Hepatocyte (in vitro differentiated cells): ENCODE results near the gene JAKMIP3. TPM values are rescaled to one million over a fixed set of nuclear protein-coding genes. Genes with fewer than 3 reads are reported as not detected.

Source experiments
- DNase-seq: peaks from one replicate; pipeline ENCODE4 v3.0.0-alpha.2; 2016; ENCODE audit warnings: low spot score
- H2AFZ ChIP-seq: fragments of 200-600 bp; sonication (generic); 2 replicates; pipeline ENCODE4 v1.6.0; 2016; ENCODE audit warnings: antibody characterized with exemption, mild to moderate bottlenecking
- H3K27ac ChIP-seq: fragments of 200-600 bp; sonication (generic); 2 replicates; pipeline ENCODE4 v1.5.1; 2016; ENCODE audit warnings: mild to moderate bottlenecking
- H3K27me3 ChIP-seq: fragments of 200-600 bp; sonication (generic); 2 replicates; pipeline ENCODE4 v1.6.1; 2016
- H3K36me3 ChIP-seq: fragments of 200-600 bp; sonication (generic); replicated peaks from 2 replicates; pipeline ENCODE4 v1.5.1; 2016; ENCODE audit warnings: low read depth; ENCODE audit not compliant: insufficient read depth
- H3K4me1 ChIP-seq: fragments of 200-600 bp; sonication (generic); 2 replicates; pipeline ENCODE4 v1.5.1; 2016; ENCODE audit warnings: mild to moderate bottlenecking, moderate library complexity; ENCODE audit not compliant: insufficient read depth
- H3K4me2 ChIP-seq: fragments of 200-600 bp; sonication (generic); 2 replicates; pipeline ENCODE4 v1.6.0; 2016
- H3K4me3 ChIP-seq: fragments of 200-600 bp; sonication (generic); 2 replicates; pipeline ENCODE4 v1.5.1; 2016; ENCODE audit warnings: mild to moderate bottlenecking
- H3K79me2 ChIP-seq: fragments of 200-600 bp; sonication (generic); 2 replicates; pipeline ENCODE4 v1.6.0; 2017; ENCODE audit warnings: mild to moderate bottlenecking
- H3K9me2 ChIP-seq: fragments of 200-600 bp; sonication (generic); replicated peaks from 2 replicates; pipeline ENCODE4 v1.6.0; 2017; ENCODE audit warnings: mild to moderate bottlenecking; ENCODE audit not compliant: insufficient read depth
- H3K9me3 ChIP-seq: fragments of 200-600 bp; sonication (generic); 2 replicates; pipeline ENCODE4 v1.5.1; 2016; ENCODE audit warnings: low read depth, mild to moderate bottlenecking
- H4K20me1 ChIP-seq: fragments of 200-600 bp; sonication (generic); 2 replicates; pipeline ENCODE4 v1.6.0; 2016; ENCODE audit warnings: mild to moderate bottlenecking; ENCODE audit not compliant: insufficient read depth, poor library complexity, severe bottlenecking
- EZH2 ChIP-seq: fragments of 200-600 bp; sonication (generic); IDR thresholded peaks from 2 replicates; pipeline ENCODE4 v1.6.1; 2016; ENCODE audit warnings: antibody characterized with exemption, mild to moderate bottlenecking, borderline replicate concordance
- EZH2phosphoT487 ChIP-seq: fragments of 200-600 bp; sonication (generic); IDR thresholded peaks from one replicate; pipeline ENCODE4 v1.6.1; 2018; ENCODE audit warnings: antibody characterized with exemption, mild to moderate bottlenecking, low read depth, moderate library complexity; ENCODE audit not compliant: unreplicated experiment, severe bottlenecking
- WGBS: methylation state at CpG from one replicate; pipeline ENCODE4 v1.1.6; 2016; ENCODE audit warnings: low lambda C conversion rate; ENCODE audit errors: missing lambda C conversion rate; 5-methylcytosine and 5-hydroxymethylcytosine counted together
- polyA plus RNA-seq: library from polyadenylated mRNA; unstranded; fragments of >200 nt; fragmentation: Nextera tagmentation; extraction: Ambion mirVana; gene quantifications from 2 replicates; pipeline ENCODE4 v1.2.1, GENCODE V29; 2016
- total RNA-seq: library from RNA; depleted of rRNA; stranded (reverse); fragments of >200 nt; gene quantifications from 2 replicates; pipeline ENCODE4 v1.2.3, GENCODE V29; 2014
- TF ChIP-seq, protein P1 (sequence below): fragments of 200-600 bp; sonication (generic); IDR thresholded peaks from 2 replicates; pipeline ENCODE4 v1.5.1; 2016; ENCODE audit warnings: antibody characterized with exemption, mild to moderate bottlenecking; ENCODE audit not compliant: poor library complexity

Gene JAKMIP3
- total and polyA plus RNA-seq, 2 experiments from 2014 or later, result 0.02 to 0.10 TPM

DNA sequence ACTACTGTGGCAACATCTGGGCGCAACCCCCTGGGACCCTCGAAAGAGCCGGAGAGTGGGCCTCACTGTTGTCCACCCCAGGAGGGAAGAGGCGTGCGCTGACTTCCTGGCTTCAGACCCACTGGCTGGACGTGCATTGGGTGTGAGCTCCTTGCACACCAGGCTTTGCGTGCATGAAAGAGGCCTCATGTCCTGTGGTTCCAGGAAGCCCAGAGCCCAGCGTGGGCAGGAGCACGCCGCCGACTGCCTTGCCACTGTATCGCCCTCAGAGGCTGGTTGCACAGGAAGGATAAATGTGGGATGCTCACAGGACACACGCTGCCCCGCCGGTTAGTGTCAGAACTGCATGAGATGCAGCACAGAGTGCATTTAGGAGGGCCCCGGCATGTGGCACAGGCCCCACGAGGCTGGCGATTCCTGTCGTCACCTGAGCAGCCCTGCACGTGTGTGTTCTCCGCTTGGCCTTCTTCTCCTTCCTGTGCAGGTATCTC, 8.5 kb upstream of the JAKMIP3 start:
- Histone ChIP-seq H3K36me3 (no peaks in the 10 kb centered on the region), H3K79me2 (no peaks in the 10 kb centered on the region), H2AFZ (no peak overlapping the region), H3K4me1 (no peaks in the 10 kb centered on the region), H3K27me3 (no peaks in the 10 kb centered on the region), H3K27ac (no peak overlapping the region), H3K9me2 (no peaks in the 10 kb centered on the region), H4K20me1 (no peaks in the 10 kb centered on the region), H3K4me2 (no peak overlapping the region), H3K4me3 (no peak overlapping the region), H3K9me3 (peaks cover 3% of the 10 kb centered on the region)
- WGBS, result 95% methylated on average over 21 of the region's 21 CpGs
- no peak for TF ChIP-seq EZH2
- no peak for TF ChIP-seq EZH2phosphoT487
- TF ChIP-seq, protein P1, sequence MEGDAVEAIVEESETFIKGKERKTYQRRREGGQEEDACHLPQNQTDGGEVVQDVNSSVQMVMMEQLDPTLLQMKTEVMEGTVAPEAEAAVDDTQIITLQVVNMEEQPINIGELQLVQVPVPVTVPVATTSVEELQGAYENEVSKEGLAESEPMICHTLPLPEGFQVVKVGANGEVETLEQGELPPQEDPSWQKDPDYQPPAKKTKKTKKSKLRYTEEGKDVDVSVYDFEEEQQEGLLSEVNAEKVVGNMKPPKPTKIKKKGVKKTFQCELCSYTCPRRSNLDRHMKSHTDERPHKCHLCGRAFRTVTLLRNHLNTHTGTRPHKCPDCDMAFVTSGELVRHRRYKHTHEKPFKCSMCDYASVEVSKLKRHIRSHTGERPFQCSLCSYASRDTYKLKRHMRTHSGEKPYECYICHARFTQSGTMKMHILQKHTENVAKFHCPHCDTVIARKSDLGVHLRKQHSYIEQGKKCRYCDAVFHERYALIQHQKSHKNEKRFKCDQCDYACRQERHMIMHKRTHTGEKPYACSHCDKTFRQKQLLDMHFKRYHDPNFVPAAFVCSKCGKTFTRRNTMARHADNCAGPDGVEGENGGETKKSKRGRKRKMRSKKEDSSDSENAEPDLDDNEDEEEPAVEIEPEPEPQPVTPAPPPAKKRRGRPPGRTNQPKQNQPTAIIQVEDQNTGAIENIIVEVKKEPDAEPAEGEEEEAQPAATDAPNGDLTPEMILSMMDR, result no peak
- DNase-seq, result no peak

GRCh38 chr10:132058111-132058745, 7.5 kb upstream of the JAKMIP3 start:
- 93% methylated on average over 16 of the region's 16 CpGs for WGBS
- Histone ChIP-seq H3K27ac (no peak overlapping the region), H3K79me2 (no peaks in the 10 kb centered on the region), H3K4me3 (no peak overlapping the region), H3K4me1 (no peaks in the 10 kb centered on the region), H2AFZ (no peak overlapping the region), H3K27me3 (no peaks in the 10 kb centered on the region), H4K20me1 (no peaks in the 10 kb centered on the region), H3K36me3 (no peaks in the 10 kb centered on the region), H3K4me2 (no peak overlapping the region), H3K9me3 (no peaks in the 10 kb centered on the region), H3K9me2 (no peaks in the 10 kb centered on the region)
- no peak for DNase-seq
- TF ChIP-seq EZH2, result no peak
- no peak for TF ChIP-seq EZH2phosphoT487
- TF ChIP-seq, protein P1, result no peak

DNA sequence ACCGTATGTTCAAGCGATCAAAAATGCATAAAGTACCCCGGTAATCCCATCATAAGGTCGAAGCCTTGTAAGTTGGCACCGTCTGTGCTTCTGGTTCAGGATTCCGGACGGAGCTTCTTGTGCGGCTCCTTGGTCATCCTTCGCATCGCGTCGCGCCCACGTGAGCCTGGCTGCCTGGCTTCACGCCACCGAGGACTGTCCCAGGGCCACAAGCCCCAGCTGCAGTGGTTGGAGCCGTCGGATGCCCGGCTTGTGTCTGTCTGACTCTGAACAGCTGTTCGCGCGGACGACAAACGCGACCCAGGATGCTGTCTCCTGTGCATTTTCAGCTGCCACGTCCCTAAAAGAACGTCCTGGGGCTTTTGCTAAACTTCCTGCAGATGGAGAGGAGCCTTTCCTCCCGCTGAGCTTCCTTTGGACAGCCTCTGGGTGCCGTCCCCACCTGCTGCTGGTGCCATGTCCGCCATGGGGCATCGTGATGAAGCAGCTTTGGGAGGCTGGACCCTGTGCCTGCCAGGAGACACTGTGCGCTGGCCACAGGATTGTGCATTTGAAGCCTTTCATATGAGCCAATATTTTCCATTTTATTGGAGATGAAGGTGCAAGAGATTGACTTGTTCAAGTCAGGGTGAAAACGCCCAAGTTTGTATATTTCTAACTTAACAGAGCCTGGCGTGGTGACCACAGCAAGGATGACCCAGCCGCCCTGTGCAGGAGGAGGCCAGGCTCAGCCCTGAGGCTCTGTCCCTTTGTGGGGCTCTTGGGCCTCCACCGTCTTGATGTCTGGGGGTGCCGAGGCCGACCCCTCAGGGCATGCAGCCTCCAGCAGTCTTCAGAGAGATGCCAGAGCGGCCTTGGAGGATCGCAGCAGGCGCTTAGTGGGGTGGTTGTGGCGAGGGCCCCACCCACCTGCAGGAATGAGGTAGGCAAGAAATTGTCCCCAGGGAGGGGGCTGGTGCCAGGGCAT, 6.7 kb upstream of the JAKMIP3 start:
- Histone ChIP-seq H4K20me1 (no peaks in the 10 kb centered on the region), H3K79me2 (no peaks in the 10 kb centered on the region), H3K9me2 (no peaks in the 10 kb centered on the region), H3K36me3 (no peaks in the 10 kb centered on the region), H3K27me3 (no peaks in the 10 kb centered on the region), H3K4me1 (no peaks in the 10 kb centered on the region), H2AFZ (no peak overlapping the region), H3K9me3 (no peaks in the 10 kb centered on the region), H3K4me3 (no peak overlapping the region), H3K27ac (no peak overlapping the region), H3K4me2 (no peak overlapping the region)
- DNase-seq, result no peak
- TF ChIP-seq, protein P1, result no peak
- no peak for TF ChIP-seq EZH2phosphoT487
- TF ChIP-seq EZH2, result no peak
- WGBS, result 91% methylated on average over 42 of the region's 42 CpGs
